IMR-90 (cell line): ENCODE data around the gene MZT2A. TPM values are rescaled to one million over a fixed set of nuclear protein-coding genes. Genes with fewer than 3 reads are reported as not detected.
"Not testable (repeated sequence)": the region's sequence is repeated elsewhere in the genome, so short reads cannot be mapped to it uniquely, and the experiment has no call there.

Source experiments
- ATAC-seq: fragments of 200-7000 bp; cut with Tn5 transposase; 2 replicates; pipeline ENCODE4 v1.9.1; 2020; ENCODE audit warnings: low read depth, mild to moderate bottlenecking, moderate library complexity
- BruUV-seq: library from RNA; stranded (reverse); fragments of 400-500 nt; replicated peaks from 2 replicates; lab custom pipeline; 2021; lab: Mats Ljungman, UMichigan
- CTCF ChIA-PET: fragments of 300-600 bp; formaldehyde crosslinking; extraction: SDS; loops from one replicate; lab custom pipeline; 2021; ENCODE audit warnings: antibody characterized with exemption; lab: Yijun Ruan, JAX
- POLR2A ChIA-PET: fragments of 300-600 bp; sonication (Branson Sonifier 250); formaldehyde crosslinking; loops from one replicate; lab custom pipeline; 2022; ENCODE audit warnings: antibody characterized with exemption; ENCODE audit not compliant: unreplicated experiment; lab: Charles Lee
- DNase-seq: peaks from one replicate; pipeline ENCODE4 v3.0.0; 2013
- H2AFZ ChIP-seq: replicated peaks from 2 replicates; pipeline ENCODE3; 2013; ENCODE audit warnings: low read length, mild to moderate bottlenecking; ENCODE audit not compliant: poor library complexity
- H2AK5ac ChIP-seq: 2 replicates; pipeline ENCODE4 v1.6.1; 2013; ENCODE audit warnings: low read depth, low read length, inconsistent platforms
- H2AK9ac ChIP-seq: replicated peaks from 2 replicates; pipeline ENCODE3; 2013; ENCODE audit warnings: mild to moderate bottlenecking, low read depth, low read length, moderate library complexity; ENCODE audit not compliant: poor library complexity
- H2BK120ac ChIP-seq: 2 replicates; pipeline ENCODE4 v1.6.1; 2013; ENCODE audit warnings: low read depth, low read length, inconsistent platforms
- H2BK15ac ChIP-seq: 3 replicates; pipeline ENCODE4 v1.6.1; 2013; ENCODE audit warnings: low read depth, low read length, inconsistent platforms
- H2BK20ac ChIP-seq: 2 replicates; pipeline ENCODE4 v1.6.1; 2013; ENCODE audit warnings: low read depth, mild to moderate bottlenecking, inconsistent platforms, low read length, moderate library complexity
- H2BK5ac ChIP-seq: 2 replicates; pipeline ENCODE4 v1.6.1; 2013; ENCODE audit warnings: mild to moderate bottlenecking, low read depth, low read length, inconsistent platforms; ENCODE audit not compliant: poor library complexity, severe bottlenecking
- H3K14ac ChIP-seq: replicated peaks from 2 replicates; pipeline ENCODE4 v1.6.1; 2013; ENCODE audit warnings: low read depth, low read length, inconsistent platforms
- H3K18ac ChIP-seq: 2 replicates; pipeline ENCODE4 v1.6.1; 2013; ENCODE audit warnings: low read depth, low read length, control low read depth
- H3K23ac ChIP-seq: 2 replicates; pipeline ENCODE4 v1.6.1; 2013; ENCODE audit warnings: low read depth, low read length, inconsistent platforms
- H3K27ac ChIP-seq: 2 replicates; pipeline ENCODE4 v1.5.1; 2013; ENCODE audit warnings: mild to moderate bottlenecking, control low read depth, low read length; ENCODE audit not compliant: insufficient read depth
- H3K27me3 ChIP-seq: 2 replicates; pipeline ENCODE4 v1.6.1; 2013; ENCODE audit warnings: low read length; ENCODE audit not compliant: control insufficient read depth, insufficient read depth
- H3K36me3 ChIP-seq: 2 replicates; pipeline ENCODE4 v1.6.1; 2013; ENCODE audit warnings: low read length, mixed read lengths; ENCODE audit not compliant: control insufficient read depth, insufficient read depth
- H3K4ac ChIP-seq: 2 replicates; pipeline ENCODE4 v1.6.1; 2013; ENCODE audit warnings: low read depth, low read length, inconsistent platforms
- H3K4me1 ChIP-seq: 2 replicates; pipeline ENCODE4 v1.6.1; 2013; ENCODE audit warnings: low read length, mixed read lengths; ENCODE audit not compliant: control insufficient read depth, insufficient read depth
- H3K4me2 ChIP-seq: 2 replicates; pipeline ENCODE4 v1.6.1; 2013; ENCODE audit warnings: low read depth, mild to moderate bottlenecking, control low read depth, low read length, moderate library complexity
- H3K4me3 ChIP-seq: 2 replicates; pipeline ENCODE4 v1.5.1; 2013; ENCODE audit warnings: low read depth, mild to moderate bottlenecking, control low read depth, low read length, moderate library complexity; ENCODE audit not compliant: insufficient read depth
- H3K56ac ChIP-seq: 2 replicates; pipeline ENCODE4 v1.6.1; 2013; ENCODE audit warnings: low read length, inconsistent platforms; ENCODE audit not compliant: insufficient read depth; ENCODE audit errors: extremely low read depth
- H3K79me1 ChIP-seq, 2 experiments: 2 replicates each; pipeline ENCODE4 v1.6.1; 2013; ENCODE audit warnings: low read length in 2 of 2, inconsistent platforms in 1 of 2, low read depth in 1 of 2
- H3K9ac ChIP-seq: 2 replicates; pipeline ENCODE4 v1.6.1; 2013; ENCODE audit warnings: low read depth, low read length, control low read depth
- H3K9me1 ChIP-seq: 2 replicates; pipeline ENCODE4 v1.6.1; 2013; ENCODE audit warnings: low read length, inconsistent platforms; ENCODE audit not compliant: insufficient read depth
- H3K9me3 ChIP-seq: 2 replicates; pipeline ENCODE4 v1.6.1; 2013; ENCODE audit warnings: low read length; ENCODE audit not compliant: control insufficient read depth, insufficient read depth
- H4K20me1 ChIP-seq: 2 replicates; pipeline ENCODE4 v1.6.1; 2013; ENCODE audit warnings: low read length, inconsistent platforms; ENCODE audit not compliant: insufficient read depth
- H4K5ac ChIP-seq: 2 replicates; pipeline ENCODE4 v1.6.1; 2013; ENCODE audit warnings: mild to moderate bottlenecking, low read depth, low read length, control low read depth
- H4K8ac ChIP-seq, 2 experiments: 2 replicates each; pipeline ENCODE4 v1.6.1; 2013; ENCODE audit warnings: low read depth in 2 of 2, low read length in 2 of 2, control low read depth in 1 of 2, inconsistent platforms in 1 of 2
- H4K91ac ChIP-seq: 2 replicates; pipeline ENCODE4 v1.6.1; 2013; ENCODE audit warnings: low read depth, low read length, inconsistent platforms; ENCODE audit not compliant: insufficient read depth
- WGBS, 2 experiments: methylation state at CpG; one replicate each; pipeline versions ENCODE4 v1.1.5 to v1.1.7; 2013; ENCODE audit warnings: missing lambda C conversion rate in 2 of 2; ENCODE audit not compliant: insufficient read length in 1 of 2; ENCODE audit errors: extremely low coverage in 2 of 2; 5-methylcytosine and 5-hydroxymethylcytosine counted together
- dilution Hi-C: fragments of 300-500 bp; cut with HindIII; formaldehyde crosslinking; loops from one replicate; pipeline ENCODE4 v1.14.3; 2018; ENCODE audit warnings: low sequenced_read_pairs; ENCODE audit not compliant: unreplicated experiment
- in situ Hi-C: fragments of 300-500 bp; cut with MboI; formaldehyde crosslinking; loops from 3 replicates; pipeline ENCODE4 v1.14.3; 2019; ENCODE audit warnings: low sequenced_read_pairs, inconsistent platforms, mixed read lengths
- intact Hi-C: fragments of 100-400 bp; cut with micrococcal nuclease; formaldehyde crosslinking; loops from 2 replicates; pipeline ENCODE4 v1.10.0; 2022
- polyA plus RNA-seq, 3 experiments: library from polyadenylated mRNA; depleted of rRNA; stranded (reverse); fragments of >200 nt; gene quantifications; 2 replicates each; pipeline ENCODE4 v1.2.3, GENCODE V29; 2012; ENCODE audit warnings: low replicate concordance in 1 of 3
- total RNA-seq: library from RNA; depleted of rRNA; stranded (reverse); fragments of >200 nt; gene quantifications from 2 replicates; pipeline ENCODE4 v1.2.3, GENCODE V29; 2012

The MZT2A gene
- total and polyA plus RNA-seq, 2 of the 4 experiments (the other 2 are of a cell fraction), result 23.1 to 82.3 TPM

- H2BK20ac ChIP-seq, BruUV-seq, H3K14ac ChIP-seq, H3K27me3 ChIP-seq, H2AK9ac ChIP-seq, DNase-seq, dilution Hi-C loops, H2AK5ac ChIP-seq, H3K4ac ChIP-seq, H3K56ac ChIP-seq, H3K79me1 ChIP-seq, H3K9me3 ChIP-seq, H3K23ac ChIP-seq, H3K4me2 ChIP-seq, H2BK15ac ChIP-seq, H4K91ac ChIP-seq, H3K9ac ChIP-seq, intact Hi-C loops, H2BK120ac ChIP-seq, H4K20me1 ChIP-seq, H3K4me3 ChIP-seq, H3K27ac ChIP-seq, H2BK5ac ChIP-seq, H3K4me1 ChIP-seq, POLR2A ChIA-PET, CTCF ChIA-PET, H4K8ac ChIP-seq, H2AFZ ChIP-seq, H3K18ac ChIP-seq, H3K9me1 ChIP-seq, H4K5ac ChIP-seq: not testable (repeated sequence)
- peaks cover 25% of the 10 kb centered on the region for H3K36me3 ChIP-seq
- in situ Hi-C loops, result loop anchor here (25.0 kb wide), 2 partner anchors 400 to 1350 kb away; partner anchors contain the start of gene PLEKHB2
- peak; percentile 15; the same call in 1 of the 2 replicates for ATAC-seq
- WGBS, 2 experiments, result 100% methylated on average over 1 of the region's 17 CpGs; no CpG with 5 or more reads in 1 of the 2 experiments
Measured at GRCh38 chr2:131511969-131512870, 20.0 kb upstream of the MZT2A start.

DNA sequence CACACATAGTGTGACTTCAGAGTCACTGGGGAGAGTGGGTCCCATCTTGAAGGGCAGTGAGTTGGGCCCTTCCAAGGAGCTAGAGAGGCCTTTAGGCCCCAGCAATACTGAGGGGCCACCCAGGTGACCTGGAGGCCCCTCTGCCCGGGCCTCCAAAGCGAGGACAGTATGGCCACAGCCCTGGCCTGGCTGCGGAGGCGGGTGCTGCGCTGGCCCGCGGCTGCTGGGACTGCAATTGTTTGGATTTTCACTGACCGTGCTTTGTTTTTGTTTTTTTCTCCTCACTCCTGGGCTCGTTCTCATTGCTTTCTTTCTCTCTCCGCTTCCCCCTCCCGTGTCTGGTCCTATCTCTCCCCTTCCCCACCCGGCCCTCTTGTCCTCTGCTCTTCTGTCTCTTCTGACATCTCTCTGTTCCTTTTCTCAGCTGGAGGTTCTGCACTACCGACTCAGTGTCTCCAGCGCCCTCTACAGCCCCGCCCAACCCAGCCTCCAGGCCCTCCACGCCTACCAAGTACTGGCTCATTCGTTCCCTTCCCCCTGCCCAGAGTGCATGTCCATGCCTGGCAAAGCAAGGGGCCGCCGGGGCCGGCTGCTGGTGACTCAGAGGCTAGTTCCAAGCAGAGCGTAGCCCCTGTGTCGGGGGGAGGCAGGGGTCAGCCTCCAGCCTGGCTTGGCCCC is 19.2 kb upstream of the MZT2A start:
- H2AK5ac ChIP-seq, H4K91ac ChIP-seq, H2BK15ac ChIP-seq, H3K9me1 ChIP-seq, H4K8ac ChIP-seq, POLR2A ChIA-PET, H3K4me1 ChIP-seq, H3K4ac ChIP-seq, intact Hi-C loops, CTCF ChIA-PET, H2AK9ac ChIP-seq, H3K9me3 ChIP-seq, H3K79me1 ChIP-seq, dilution Hi-C loops, H2BK20ac ChIP-seq, H3K4me2 ChIP-seq, BruUV-seq, H4K5ac ChIP-seq, H3K23ac ChIP-seq, H3K27me3 ChIP-seq, H3K18ac ChIP-seq, H2BK5ac ChIP-seq, H3K14ac ChIP-seq, H3K27ac ChIP-seq, H4K20me1 ChIP-seq, H2AFZ ChIP-seq, H2BK120ac ChIP-seq, H3K4me3 ChIP-seq, H3K56ac ChIP-seq, H3K9ac ChIP-seq: not testable (repeated sequence)
- WGBS, 2 experiments, result 60% methylated on average over 3 of the region's 22 CpGs; no CpG with 5 or more reads in 1 of the 2 experiments
- peaks cover 23% of the 10 kb centered on the region for H3K36me3 ChIP-seq
- in situ Hi-C loops, result loop anchor here (25.0 kb wide), 2 partner anchors 399 to 1349 kb away; partner anchors contain the start of gene PLEKHB2
- ATAC-seq (peak; percentile 83), DNase-seq (peak; percentile 39)
